T-helper 2 cell treated with Interferon-gamma antibody and Interleukin-4, amounts not matched to agents 100 ng/mL and 5 ng/mL, for 36 hours (primary cell): ENCODE data around the gene SMTNL2. TPM values are rescaled to one million over a fixed set of nuclear protein-coding genes. Genes with fewer than 3 reads are reported as not detected.

Experiments used
- total RNA-seq: library from RNA; stranded (reverse); gene quantifications from 2 replicates; pipeline ENCODE4 v1.2.3, GENCODE V29; 2022

SMTNL2 gene
- total RNA-seq, 1 donor from 2014 or later: not detected

Other genes with a start within 250 kb of the SMTNL2 start
- 78.4 and 83.9 TPM in 2 replicates for gene UBE2G1, start 217.9 kb upstream of the SMTNL2 start, total RNA-seq
- 9.6 and 10.6 TPM in 2 replicates for gene SPNS3, start 150.6 kb upstream of the SMTNL2 start, total RNA-seq
- 0.36 and 0.64 TPM in 2 replicates for gene SPNS2, start 85.6 kb upstream of the SMTNL2 start, total RNA-seq
- gene MYBBP1A, start 29.1 kb upstream of the SMTNL2 start, total RNA-seq: 87.6 and 88.7 TPM in 2 replicates
- gene GGT6, start 24.0 kb upstream of the SMTNL2 start, total RNA-seq: 0.07 TPM in 1 of 2 replicates, not detected in the other
- not detected in 2 replicates for gene ALOX15, start 57.1 kb downstream of the SMTNL2 start, total RNA-seq
- 77.1 and 81.3 TPM in 2 replicates for gene PELP1, start 119.6 kb downstream of the SMTNL2 start, total RNA-seq
- 344 and 354 TPM in 2 replicates for gene ARRB2, start 126.1 kb downstream of the SMTNL2 start, total RNA-seq
- 21.6 and 23.4 TPM in 2 replicates for gene MED11, start 146.9 kb downstream of the SMTNL2 start, total RNA-seq
- gene ZMYND15, start 155.3 kb downstream of the SMTNL2 start, total RNA-seq: 0.09 TPM in 1 of 2 replicates, not detected in the other
- 0.75 and 0.80 TPM in 2 replicates for gene CXCL16, start 155.4 kb downstream of the SMTNL2 start, total RNA-seq
- gene TM4SF5, start 187.4 kb downstream of the SMTNL2 start, total RNA-seq: not detected in 2 replicates
- 0.27 and 0.41 TPM in 2 replicates for gene VMO1, start 201.8 kb downstream of the SMTNL2 start, total RNA-seq
- not detected in 2 replicates for gene GLTPD2, start 204.4 kb downstream of the SMTNL2 start, total RNA-seq
- 153 and 157 TPM in 2 replicates for gene PSMB6, start 211.6 kb downstream of the SMTNL2 start, total RNA-seq
- 14.0 and 15.8 TPM in 2 replicates for gene PLD2, start 222.6 kb downstream of the SMTNL2 start, total RNA-seq
- gene MINK1, start 248.8 kb downstream of the SMTNL2 start, total RNA-seq: 88.2 and 91.5 TPM in 2 replicates